GM19099 (cell line): ENCODE results near the gene OR2AT4.

Experiments used
- POLR2A ChIP-seq: IDR thresholded peaks from 3 replicates; pipeline ENCODE4 v1.6.1; 2011; ENCODE audit warnings: low read depth; ENCODE audit not compliant: insufficient read length; ENCODE audit errors: extremely low read depth

The OR2AT4 gene

GRCh38 chr11:75096456-75097172 lies at the start of gene OR2AT4:
TSS of gene OR2AT4 (minus strand) at chr11:75096876.
- no peak for TF ChIP-seq POLR2A

GRCh38 chr11:75145972-75146519 lies 49.4 kb upstream of the OR2AT4 start:
- no peak for TF ChIP-seq POLR2A

- TF ChIP-seq POLR2A: no peak
Measured at GRCh38 chr11:75145196-75145971, 48.7 kb upstream of the OR2AT4 start.

- TF ChIP-seq POLR2A: no peak
Measured at GRCh38 chr11:75144716-75145014, 48.0 kb upstream of the OR2AT4 start.

- TF ChIP-seq POLR2A: no peak
Measured at GRCh38 chr11:75143420-75143731, 46.7 kb upstream of the OR2AT4 start.

GRCh38 chr11:75142714-75143419 lies 46.2 kb upstream of the OR2AT4 start:
- TF ChIP-seq POLR2A: no peak

- no peak for TF ChIP-seq POLR2A
Measured at GRCh38 chr11:75141166-75141565, 44.5 kb upstream of the OR2AT4 start.

GRCh38 chr11:75140269-75141138 lies 43.8 kb upstream of the OR2AT4 start:
- TF ChIP-seq POLR2A: no peak

- TF ChIP-seq POLR2A: no peak
Measured at GRCh38 chr11:75135651-75136050, 39.0 kb upstream of the OR2AT4 start.

- TF ChIP-seq POLR2A: no peak
Measured at GRCh38 chr11:75135021-75135650, 38.5 kb upstream of the OR2AT4 start.

- no peak for TF ChIP-seq POLR2A
Measured at GRCh38 chr11:75133976-75134375, 37.3 kb upstream of the OR2AT4 start.

GRCh38 chr11:75132080-75132479 lies 35.4 kb upstream of the OR2AT4 start:
- no peak for TF ChIP-seq POLR2A

GRCh38 chr11:75126564-75126963 lies 29.9 kb upstream of the OR2AT4 start:
- no peak for TF ChIP-seq POLR2A

GRCh38 chr11:75118577-75118976 lies 21.9 kb upstream of the OR2AT4 start:
- no peak for TF ChIP-seq POLR2A
